OCI-LY3 (cell line): ENCODE measurements around the gene AVL9.

ENCODE experiments used
- H2AFZ ChIP-seq: fragments of 200-600, 300-600 bp; shearing (Covaris generic); 2 replicates; pipeline ENCODE4 v1.6.0; 2014; ENCODE audit warnings: antibody characterized with exemption, low read depth, low read length
- H3K27ac ChIP-seq: fragments of 200-600, 300-600 bp; sonication (generic); 2 replicates; pipeline ENCODE4 v1.5.1; 2014; ENCODE audit warnings: mild to moderate bottlenecking, low read length, moderate library complexity, mixed read lengths
- H3K27me3 ChIP-seq: fragments of 200-600, 300-600 bp; sonication (generic); 2 replicates; pipeline ENCODE4 v1.6.1; 2014; ENCODE audit warnings: low read depth, low read length, mixed read lengths
- H3K36me3 ChIP-seq: fragments of 200-600, 300-600 bp; sonication (generic); replicated peaks from 2 replicates; pipeline ENCODE3; 2014; ENCODE audit warnings: low read depth, low read length, mixed read lengths
- H3K4me1 ChIP-seq: fragments of 300-600, 200-600 bp; sonication (generic); 2 replicates; pipeline ENCODE4 v1.6.1; 2014; ENCODE audit warnings: low read length, mixed read lengths
- H3K4me2 ChIP-seq: fragments of 200-600, 300-600 bp; sonication (generic); 2 replicates; pipeline ENCODE4 v1.6.1; 2014; ENCODE audit warnings: low read length, mixed read lengths
- H3K4me3 ChIP-seq: fragments of 300-600, 200-600 bp; sonication (generic); 2 replicates; pipeline ENCODE4 v1.5.1; 2014; ENCODE audit warnings: antibody characterized with exemption, mild to moderate bottlenecking, low read length, moderate library complexity
- H3K79me2 ChIP-seq: fragments of 300-600, 200-600 bp; shearing (Covaris generic); 2 replicates; pipeline ENCODE4 v1.6.1; 2014; ENCODE audit warnings: mild to moderate bottlenecking, low read length, mixed read lengths
- H3K9ac ChIP-seq: fragments of 300-600, 200-600 bp; shearing (Covaris generic); 2 replicates; pipeline ENCODE4 v1.6.0; 2014; ENCODE audit warnings: mild to moderate bottlenecking, low read length, moderate library complexity
- H3K9me3 ChIP-seq: fragments of 200-600, 300-600 bp; shearing (Covaris generic); 2 replicates; pipeline ENCODE4 v1.6.1; 2014; ENCODE audit warnings: low read length, mixed read lengths; ENCODE audit not compliant: insufficient read depth
- H4K20me1 ChIP-seq: fragments of 200-600, 300-600 bp; sonication (generic); 2 replicates; pipeline ENCODE4 v1.6.1; 2016; ENCODE audit warnings: low read length, mixed read lengths; ENCODE audit not compliant: insufficient read depth
- EZH2phosphoT487 ChIP-seq: fragments of 200-600 bp; shearing (Covaris generic); IDR thresholded peaks from 2 replicates; pipeline ENCODE4 v1.6.1; 2018; ENCODE audit warnings: antibody characterized with exemption, mixed run types, low read depth
- TF ChIP-seq, protein P1 (sequence below): fragments of 200-600, 300-600 bp; sonication (generic); IDR thresholded peaks from 2 replicates; pipeline ENCODE4 v1.5.1; 2014; ENCODE audit warnings: antibody characterized with exemption, low read length, low read depth

Gene AVL9

DNA sequence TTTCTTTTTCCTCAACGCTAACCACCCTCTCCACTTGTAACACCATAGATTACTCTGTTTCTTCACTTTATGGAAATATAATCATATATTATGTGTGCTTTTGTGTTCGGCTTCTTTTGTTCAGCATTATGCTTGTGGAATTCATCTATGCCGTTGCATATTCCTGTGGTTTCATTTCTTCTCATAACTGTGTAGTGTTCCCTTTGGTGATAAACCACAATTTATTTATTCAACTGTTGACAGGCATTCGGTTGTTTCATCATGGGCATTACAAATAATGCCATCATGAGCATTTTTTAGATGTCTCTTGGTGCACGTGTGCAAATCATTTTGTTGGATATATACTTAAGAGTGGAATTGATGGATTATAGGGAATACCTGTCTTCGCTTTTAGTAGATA, 12.1 kb downstream of the AVL9 start:
- Histone ChIP-seq H3K9ac (no peak overlapping the region), H2AFZ (no peak overlapping the region), H4K20me1 (peaks cover 4% of the 10 kb centered on the region), H3K79me2 (peaks cover 66% of the 10 kb centered on the region), H3K9me3 (no peaks in the 10 kb centered on the region), H3K27me3 (no peaks in the 10 kb centered on the region), H3K4me2 (no peak overlapping the region), H3K36me3 (peaks cover 13% of the 10 kb centered on the region), H3K27ac (no peak overlapping the region), H3K4me1 (0 out of 2 replicates have a peak, but pooled peaks cover 3% of the 10 kb centered on the region), H3K4me3 (no peak overlapping the region)
- no peak for TF ChIP-seq EZH2phosphoT487
- TF ChIP-seq, protein P1, sequence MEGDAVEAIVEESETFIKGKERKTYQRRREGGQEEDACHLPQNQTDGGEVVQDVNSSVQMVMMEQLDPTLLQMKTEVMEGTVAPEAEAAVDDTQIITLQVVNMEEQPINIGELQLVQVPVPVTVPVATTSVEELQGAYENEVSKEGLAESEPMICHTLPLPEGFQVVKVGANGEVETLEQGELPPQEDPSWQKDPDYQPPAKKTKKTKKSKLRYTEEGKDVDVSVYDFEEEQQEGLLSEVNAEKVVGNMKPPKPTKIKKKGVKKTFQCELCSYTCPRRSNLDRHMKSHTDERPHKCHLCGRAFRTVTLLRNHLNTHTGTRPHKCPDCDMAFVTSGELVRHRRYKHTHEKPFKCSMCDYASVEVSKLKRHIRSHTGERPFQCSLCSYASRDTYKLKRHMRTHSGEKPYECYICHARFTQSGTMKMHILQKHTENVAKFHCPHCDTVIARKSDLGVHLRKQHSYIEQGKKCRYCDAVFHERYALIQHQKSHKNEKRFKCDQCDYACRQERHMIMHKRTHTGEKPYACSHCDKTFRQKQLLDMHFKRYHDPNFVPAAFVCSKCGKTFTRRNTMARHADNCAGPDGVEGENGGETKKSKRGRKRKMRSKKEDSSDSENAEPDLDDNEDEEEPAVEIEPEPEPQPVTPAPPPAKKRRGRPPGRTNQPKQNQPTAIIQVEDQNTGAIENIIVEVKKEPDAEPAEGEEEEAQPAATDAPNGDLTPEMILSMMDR, result no peak

- Histone ChIP-seq H2AFZ (no peak overlapping the region), H3K27ac (no peak overlapping the region), H4K20me1 (peaks cover 3% of the 10 kb centered on the region; the same call in 1 of the 2 replicates), H3K9me3 (no peaks in the 10 kb centered on the region; the same call in 1 of the 2 replicates), H3K4me3 (no peak overlapping the region), H3K4me1 (peaks cover 21% of the 10 kb centered on the region), H3K36me3 (peaks cover 30% of the 10 kb centered on the region), H3K79me2 (peaks cover 61% of the 10 kb centered on the region), H3K27me3 (no peaks in the 10 kb centered on the region), H3K4me2 (no peak overlapping the region), H3K9ac (no peak overlapping the region)
- TF ChIP-seq, protein P1, result no peak
- no peak for TF ChIP-seq EZH2phosphoT487
These were observed 16.5 kb downstream of the AVL9 start for GRCh38 chr7:32511791-32512190.

GRCh38 chr7:32513210-32513609, 17.9 kb downstream of the AVL9 start:
- Histone ChIP-seq H3K4me1 (peaks cover 21% of the 10 kb centered on the region), H3K4me3 (no peak overlapping the region), H3K9me3 (no peaks in the 10 kb centered on the region; the same call in 1 of the 2 replicates), H4K20me1 (peaks cover 3% of the 10 kb centered on the region; the same call in 1 of the 2 replicates), H3K27ac (no peak overlapping the region), H3K79me2 (peaks cover 49% of the 10 kb centered on the region), H3K27me3 (no peaks in the 10 kb centered on the region), H3K9ac (no peak overlapping the region), H3K4me2 (no peak overlapping the region), H3K36me3 (peaks cover 24% of the 10 kb centered on the region), H2AFZ (no peak overlapping the region)
- TF ChIP-seq EZH2phosphoT487, result no peak
- TF ChIP-seq, protein P1, result no peak

GRCh38 chr7:32515890-32516550, 20.7 kb downstream of the AVL9 start:
- H4K20me1 ChIP-seq, result peaks cover 3% of the 10 kb centered on the region; the same call in 1 of the 2 replicates
- no peaks in the 10 kb centered on the region for H3K27me3 ChIP-seq
- peak overlapping the region; percentile 65 for H3K27ac ChIP-seq
- peak overlapping the region; percentile 2; the same call in 1 of the 2 replicates for H3K4me2 ChIP-seq
- peaks cover 21% of the 10 kb centered on the region for H3K4me1 ChIP-seq
- H3K36me3 ChIP-seq, result peaks cover 29% of the 10 kb centered on the region
- peaks cover 8% of the 10 kb centered on the region; the same call in 1 of the 2 replicates for H3K9me3 ChIP-seq
- no peak overlapping the region for H3K9ac ChIP-seq
- TF ChIP-seq EZH2phosphoT487, result no peak
- TF ChIP-seq, protein P1, result no peak
- no peak overlapping the region for H3K4me3 ChIP-seq
- no peak overlapping the region for H2AFZ ChIP-seq
- peaks cover 33% of the 10 kb centered on the region for H3K79me2 ChIP-seq
